Measurements from ENCODE around the gene EDN1. TPM values are rescaled to one million over a fixed set of nuclear protein-coding genes. Genes with fewer than 3 reads are reported as not detected.

EDN1 gene
- total and polyA plus RNA-seq, 9 of the 15 experiments (the other 6 are each of a cell fraction or from before 2014, with no cell fraction given): 0.03 to 0.06 TPM; not detected in 7

- no peak for FAIRE-seq
- in situ Hi-C loops (cut with MboI): no loop called here
- Histone ChIP-seq H3K9me1 (ENCODE audit: control insufficient read depth, insufficient read depth, low read length) (no peaks in the 10 kb centered on the region), H3K27me3 (ENCODE audit: control insufficient read depth in 2 of 2, insufficient read depth in 2 of 2, low read length in 2 of 2) (no peaks in the 10 kb centered on the region), H3K79me2 (ENCODE audit: control insufficient read depth, insufficient read depth, low read length) (no peaks in the 10 kb centered on the region), H3K4me2 (ENCODE audit: insufficient read depth, low read length) (no peak overlapping the region), H3K27ac (ENCODE audit: extremely low read depth, low read depth, low read length) (no peak overlapping the region), H3K4me1 (replicated peaks in 1 of 2; ENCODE audit: control insufficient read depth in 2 of 2, insufficient read depth in 2 of 2, low read length in 2 of 2) (no peaks in the 10 kb centered on the region), H2AFZ (ENCODE audit: low read depth, low read length) (no peak overlapping the region), H3K9me3 (replicated peaks; ENCODE audit: control insufficient read depth, insufficient read depth, low read depth, low read length) (no peaks in the 10 kb centered on the region), H3K9ac (ENCODE audit: insufficient read depth in 1 of 2, low read depth in 2 of 2, low read length in 2 of 2) (no peak overlapping the region), H4K20me1 (replicated peaks; ENCODE audit: control insufficient read depth, insufficient read depth, low read length) (no peaks in the 10 kb centered on the region), H3K4me3 (no peak overlapping the region), H3K36me3 (ENCODE audit: control insufficient read depth, insufficient read depth, low read length) (no peaks in the 10 kb centered on the region)
- TF ChIP-seq NFIC (IDR thresholded peaks at IDR 0.05): no peak
- TF ChIP-seq JUNB (CRISPR knock-in tag; conservative IDR thresholded peaks at IDR 0.05): no peak
- no peak for TF ChIP-seq OTX1 (CRISPR knock-in tag; IDR thresholded peaks at IDR 0.05)
- no TSS peak for BruUV-seq (replicated peaks)
- intact Hi-C loops (cut with micrococcal nuclease): no loop called here
- POLR2A ChIA-PET: interaction anchor here (0.6 kb wide), 1 partner anchor 48 kb away, joined by 3 read pairs; no protein-coding TSS in a partner anchor
- no peak for ATAC-seq
- CTCF ChIA-PET (ENCODE audit: low intra/inter-chr PET ratio): no interaction called here
- DNase-seq (ENCODE audit: extremely low read depth in 1 of 4, low spot score in 3 of 4): no peak
- 4% methylated on average over 6 of the region's 6 CpGs for WGBS (ENCODE audit: insufficient coverage, low coverage, missing lambda C conversion rate)
Observed at GRCh38 chr6:12245763-12246718, 44.1 kb upstream of the EDN1 start.

- ChIA-PET POLR2A (no interaction called here), CTCF (ENCODE audit: low intra/inter-chr PET ratio) (no interaction called here)
- no peak for FAIRE-seq
Observed at GRCh38 chr6:12246900-12247299, 43.3 kb upstream of the EDN1 start.

More at GRCh38 chr6:12246900-12247299, 43.3 kb upstream of the EDN1 start:
- Histone ChIP-seq H3K9ac (ENCODE audit: insufficient read depth in 1 of 2, low read depth in 2 of 2, low read length in 2 of 2) (no peak overlapping the region), H3K27ac (ENCODE audit: extremely low read depth, low read depth, low read length) (no peak overlapping the region), H3K9me3 (replicated peaks; ENCODE audit: control insufficient read depth, insufficient read depth, low read depth, low read length) (no peaks in the 10 kb centered on the region), H3K4me2 (ENCODE audit: insufficient read depth, low read length) (no peak overlapping the region), H3K27me3 (ENCODE audit: control insufficient read depth in 2 of 2, insufficient read depth in 2 of 2, low read length in 2 of 2) (no peaks in the 10 kb centered on the region), H3K4me3 (no peak overlapping the region), H3K4me1 (replicated peaks in 1 of 2; ENCODE audit: control insufficient read depth in 2 of 2, insufficient read depth in 2 of 2, low read length in 2 of 2) (no peaks in the 10 kb centered on the region), H2AFZ (ENCODE audit: low read depth, low read length) (no peak overlapping the region), H3K9me1 (ENCODE audit: control insufficient read depth, insufficient read depth, low read length) (no peaks in the 10 kb centered on the region), H3K79me2 (ENCODE audit: control insufficient read depth, insufficient read depth, low read length) (no peaks in the 10 kb centered on the region), H4K20me1 (replicated peaks; ENCODE audit: control insufficient read depth, insufficient read depth, low read length) (no peaks in the 10 kb centered on the region), H3K36me3 (ENCODE audit: control insufficient read depth, insufficient read depth, low read length) (no peaks in the 10 kb centered on the region)
- DNase-seq (ENCODE audit: extremely low read depth in 1 of 4, low spot score in 3 of 4): no peak
- in situ Hi-C loops (cut with MboI): no loop called here
- no TSS peak for BruUV-seq (replicated peaks)
- no peak for ATAC-seq
- intact Hi-C loops (cut with micrococcal nuclease): no loop called here
- WGBS (ENCODE audit: insufficient coverage, low coverage, missing lambda C conversion rate): 0% methylated on average over 2 of the region's 2 CpGs
